ENCODE results near the gene TMCC1. TPM values are rescaled to one million over a fixed set of nuclear protein-coding genes. Genes with fewer than 3 reads are reported as not detected.
A peak's percentile ranks its signal among the peaks of the same experiment; 100 is the strongest.

TMCC1 gene
- 10 to 100 TPM; 10.1 to 13.2 TPM for total RNA-seq

- DNase-seq, result peak; percentile 92 to 95 (median 94)
- 0% methylated on average over 9 to 19 of the region's 60 CpGs for WGBS, 2 donors
- intact Hi-C loops (cut with DNase I), result no loop called here
- H3K9me3 ChIP-seq, result no peaks in the 10 kb centered on the region
- peak; percentile 97 for ATAC-seq
- H3K36me3 ChIP-seq (replicated peaks in 1 of 2; ENCODE audit: insufficient read depth in 1 of 2, low read depth in 2 of 2), result no peaks in the 10 kb centered on the region
- peaks cover 37% of the 10 kb centered on the region for H3K4me1 ChIP-seq
- peak; percentile 27 to 66 (median 55) for TF ChIP-seq POLR2A (IDR thresholded peaks at IDR 0.05)
- TF ChIP-seq, protein P1, sequence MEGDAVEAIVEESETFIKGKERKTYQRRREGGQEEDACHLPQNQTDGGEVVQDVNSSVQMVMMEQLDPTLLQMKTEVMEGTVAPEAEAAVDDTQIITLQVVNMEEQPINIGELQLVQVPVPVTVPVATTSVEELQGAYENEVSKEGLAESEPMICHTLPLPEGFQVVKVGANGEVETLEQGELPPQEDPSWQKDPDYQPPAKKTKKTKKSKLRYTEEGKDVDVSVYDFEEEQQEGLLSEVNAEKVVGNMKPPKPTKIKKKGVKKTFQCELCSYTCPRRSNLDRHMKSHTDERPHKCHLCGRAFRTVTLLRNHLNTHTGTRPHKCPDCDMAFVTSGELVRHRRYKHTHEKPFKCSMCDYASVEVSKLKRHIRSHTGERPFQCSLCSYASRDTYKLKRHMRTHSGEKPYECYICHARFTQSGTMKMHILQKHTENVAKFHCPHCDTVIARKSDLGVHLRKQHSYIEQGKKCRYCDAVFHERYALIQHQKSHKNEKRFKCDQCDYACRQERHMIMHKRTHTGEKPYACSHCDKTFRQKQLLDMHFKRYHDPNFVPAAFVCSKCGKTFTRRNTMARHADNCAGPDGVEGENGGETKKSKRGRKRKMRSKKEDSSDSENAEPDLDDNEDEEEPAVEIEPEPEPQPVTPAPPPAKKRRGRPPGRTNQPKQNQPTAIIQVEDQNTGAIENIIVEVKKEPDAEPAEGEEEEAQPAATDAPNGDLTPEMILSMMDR (IDR thresholded peaks at IDR 0.05), result peak in 1 of 7 experiments; percentile 7
- H3K4me3 ChIP-seq, result peak within 1 kb of the TSS; percentile 49 to 54
- H3K27ac ChIP-seq, result peak within 1 kb of the TSS; percentile 88 to 95 (median 90)
- H3K27me3 ChIP-seq, result no peaks in the 10 kb centered on the region
Observed at GRCh38 chr3:129893581-129894070, at the start of gene TMCC1. TSS of gene TMCC1 (minus strand) at chr3:129893711.

GRCh38 chr3:129943020-129943419 lies 49.5 kb upstream of the TMCC1 start:
- H3K27ac ChIP-seq, result no peak overlapping the region
- no peak overlapping the region for H3K4me3 ChIP-seq
- ATAC-seq (no peak), DNase-seq (no peak)
- H3K9me3 ChIP-seq, result no peaks in the 10 kb centered on the region
- no peaks in the 10 kb centered on the region for H3K27me3 ChIP-seq
- no peaks in the 10 kb centered on the region for H3K36me3 ChIP-seq (replicated peaks in 1 of 2; ENCODE audit: insufficient read depth in 1 of 2, low read depth in 2 of 2)
- intact Hi-C loops (cut with DNase I), result no loop called here
- no peaks in the 10 kb centered on the region for H3K4me1 ChIP-seq
- TF ChIP-seq POLR2A (IDR thresholded peaks at IDR 0.05), result no peak
- TF ChIP-seq, protein P1 (IDR thresholded peaks at IDR 0.05), result no peak
- WGBS, 2 donors, result 61 to 63% methylated on average over 3 of the region's 3 CpGs

GRCh38 chr3:129942296-129942695 lies 48.8 kb upstream of the TMCC1 start:
- no peaks in the 10 kb centered on the region for H3K4me1 ChIP-seq
- no peaks in the 10 kb centered on the region for H3K27me3 ChIP-seq
- TF ChIP-seq, protein P1 (IDR thresholded peaks at IDR 0.05), result peak; percentile 9 to 76 (median 55)
- no peak for TF ChIP-seq POLR2A (IDR thresholded peaks at IDR 0.05)
- 18 to 19% methylated on average over 7 of the region's 7 CpGs for WGBS, 2 donors
- H3K36me3 ChIP-seq (replicated peaks in 1 of 2; ENCODE audit: insufficient read depth in 1 of 2, low read depth in 2 of 2), result no peaks in the 10 kb centered on the region
- intact Hi-C loops (cut with DNase I), result no loop called here
- peak; percentile 78 for ATAC-seq
- no peak overlapping the region for H3K4me3 ChIP-seq
- no peak overlapping the region for H3K27ac ChIP-seq
- peak; percentile 37 to 61 (median 48) for DNase-seq
- no peaks in the 10 kb centered on the region for H3K9me3 ChIP-seq

DNA sequence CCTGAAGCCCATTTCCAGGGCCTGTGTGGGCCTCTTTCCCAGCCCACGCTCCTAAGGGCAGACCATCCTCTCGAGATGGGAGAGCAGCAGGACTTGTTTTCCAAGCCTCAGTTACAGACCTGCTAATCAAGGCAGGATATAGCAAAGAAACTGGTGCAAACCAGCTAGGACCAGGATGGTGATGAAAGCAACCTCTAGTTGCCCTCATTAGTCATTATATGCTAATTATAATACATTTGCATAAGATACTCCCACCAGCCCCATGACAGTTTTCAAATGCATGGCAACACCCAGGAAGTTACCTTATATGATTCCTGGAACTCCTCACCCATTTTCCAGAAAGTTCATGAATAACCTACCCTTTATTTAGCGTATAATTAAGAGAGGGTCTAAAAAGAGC lies 46.6 kb upstream of the TMCC1 start:
- Histone ChIP-seq H3K27ac (no peak overlapping the region), H3K36me3 (replicated peaks in 1 of 2; ENCODE audit: insufficient read depth in 1 of 2, low read depth in 2 of 2) (no peaks in the 10 kb centered on the region), H3K4me3 (no peak overlapping the region), H3K9me3 (no peaks in the 10 kb centered on the region), H3K4me1 (no peaks in the 10 kb centered on the region), H3K27me3 (no peaks in the 10 kb centered on the region)
- ATAC-seq (no peak), DNase-seq (no peak)
- intact Hi-C loops (cut with DNase I), result no loop called here
- TF ChIP-seq, protein P1 (IDR thresholded peaks at IDR 0.05), result no peak
- TF ChIP-seq POLR2A (IDR thresholded peaks at IDR 0.05), result no peak
- WGBS, 2 donors, result 82 to 83% methylated on average over 3 of the region's 3 CpGs
